Ovary (tissue), 9 donors: ENCODE data around the gene SEL1L3. TPM values are rescaled to one million over a fixed set of nuclear protein-coding genes. Genes with fewer than 3 reads are reported as not detected.

Source experiments
- DNase-seq, 5 donors: peaks; one replicate each; pipeline ENCODE4 v3.0.0-alpha.2; 2019 to 2020
- H3K27ac ChIP-seq, 2 donors: fragments of 200-600 bp; one replicate each; pipeline versions ENCODE4 v1.5.1 to v1.8.0; 2019 to 2022
- H3K27me3 ChIP-seq: fragments of 200-600 bp; one replicate; pipeline ENCODE4 v1.8.0; 2022
- H3K36me3 ChIP-seq: fragments of 200-600 bp; sonication (generic); one replicate; pipeline ENCODE4 v1.5.1; 2019
- H3K4me1 ChIP-seq: one replicate; pipeline ENCODE4 v1.8.1; 2013; ENCODE audit warnings: mild to moderate bottlenecking, moderate library complexity; ENCODE audit not compliant: insufficient read depth
- H3K4me3 ChIP-seq: fragments of 200-600 bp; sonication (generic); one replicate; pipeline ENCODE4 v1.5.1; 2017
- H3K9me3 ChIP-seq, 2 donors: fragments of 200-600 bp in 1 of 2; sonication (generic) in 1 of 2; one replicate each; pipeline versions ENCODE4 v1.5.1 to v1.8.1; 2013 to 2019; ENCODE audit warnings: mild to moderate bottlenecking in 1 of 2, moderate library complexity in 1 of 2
- CTCF ChIP-seq, 3 donors: fragments of 450-650 bp in 2 of 3; fragments of 200-600 bp in 1 of 3; IDR thresholded peaks; one replicate each; pipeline versions ENCODE4 v1.5.1 to v1.8.0; 2016 to 2022; ENCODE audit warnings: antibody characterized with exemption in 3 of 3, mild to moderate bottlenecking in 1 of 3
- EP300 ChIP-seq: sonication (generic); formaldehyde crosslinking; IDR thresholded peaks from one replicate; pipeline ENCODE4 v1.6.1; 2017; ENCODE audit warnings: antibody characterized with exemption
- POLR2A ChIP-seq: fragments of 450-650 bp; IDR thresholded peaks from one replicate; pipeline ENCODE4 v1.6.1; 2017; ENCODE audit warnings: antibody characterized with exemption, mild to moderate bottlenecking, moderate library complexity
- WGBS, 3 donors: extraction: QIAGEN DNeasy Blood & Tissue Kit in 1 of 3; methylation state at CpG; one replicate each; pipeline versions ENCODE4 v1.1.5 to v1.1.7; 2013 to 2017; 5-methylcytosine and 5-hydroxymethylcytosine counted together
- intact Hi-C, 4 donors: fragments of 100-400 bp; cut with DNase I; formaldehyde crosslinking; loops; one replicate each; pipeline versions ENCODE4 v1.11.0 to v1.15.1; 2022 to 2023
- polyA plus RNA-seq, 2 donors: library from polyadenylated mRNA; stranded (reverse); fragments of 200-250 nt in 1 of 2; fragments of 350-450 nt in 1 of 2; fragmentation: Illumina TruSeq in 1 of 2; extraction: RNeasy Lipid Tissue Mini Kit (QIAGEN cat#74804) in 1 of 2; gene quantifications; one replicate each; pipeline ENCODE4 v1.2.3, GENCODE V29; 2013 to 2014
- total RNA-seq, 7 donors: library from RNA; depleted of rRNA in 2 of 7; stranded (reverse); fragments of >200 nt in 2 of 7; fragmentation: NEBNext Ultra II Directional in 3 of 7; extraction: Animal tissue kit (Norgen Biotek cat#: 25700) in 3 of 7; gene quantifications; one replicate each; pipeline versions ENCODE4 v1.1.0 to v1.2.4, GENCODE V29; 2016 to 2023
- donor health status: DM: no; HTN: no; CAD: no; lungs with moderate emphysema.
- donor health status: DM: no; HTN: no; CAD: no.
- donor health status: Bipolar disorder and iron deficiency.
- donor health status: DM: yes; HTN: yes; CAD: no.
- donor health status: DM: no; HTN: no; CAD: no.
- donor health status: DM: yes; HTN: yes; CAD: no.

Gene SEL1L3
- total and polyA plus RNA-seq, 9 donors: 4.4 to 27.7 (median 8.3) TPM

GRCh38 chr4:25904748-25905082 lies 41.9 kb upstream of the SEL1L3 start:
- no peaks in the 10 kb centered on the region for H3K9me3 ChIP-seq
- TF ChIP-seq POLR2A (no peak), EP300 (no peak), CTCF (IDR thresholded peaks at IDR 0.05) (no peak)
- H3K4me1 ChIP-seq: no peaks in the 10 kb centered on the region
- H3K4me3 ChIP-seq: no peak overlapping the region
- H3K36me3 ChIP-seq: no peaks in the 10 kb centered on the region
- no peak for DNase-seq
- no peak overlapping the region for H3K27ac ChIP-seq
- intact Hi-C loops: no loop called here
- no peaks in the 10 kb centered on the region for H3K27me3 ChIP-seq
- WGBS, 3 donors: 79 to 83% (median 80%) methylated on average over 3 of the region's 3 CpGs

- Histone ChIP-seq H3K4me1 (no peaks in the 10 kb centered on the region), H3K27me3 (no peaks in the 10 kb centered on the region), H3K27ac (no peak overlapping the region), H3K36me3 (no peaks in the 10 kb centered on the region), H3K9me3 (no peaks in the 10 kb centered on the region), H3K4me3 (no peak overlapping the region)
- intact Hi-C loops: no loop called here
- 80 to 88% (median 82%) methylated on average over 8 of the region's 8 CpGs for WGBS, 3 donors
- DNase-seq: no peak
- no peak for TF ChIP-seq POLR2A
- TF ChIP-seq EP300: no peak
Observed at GRCh38 chr4:25903900-25904747, 41.3 kb upstream of the SEL1L3 start.

- Histone ChIP-seq H3K27ac (no peak overlapping the region), H3K36me3 (no peaks in the 10 kb centered on the region), H3K4me3 (no peak overlapping the region), H3K27me3 (no peaks in the 10 kb centered on the region), H3K4me1 (no peaks in the 10 kb centered on the region), H3K9me3 (no peaks in the 10 kb centered on the region)
- WGBS, 3 donors: 78 to 86% (median 79%) methylated on average over 10 of the region's 10 CpGs
- no peak for TF ChIP-seq EP300
- TF ChIP-seq CTCF (IDR thresholded peaks at IDR 0.05): no peak
- TF ChIP-seq POLR2A: no peak
- no peak for DNase-seq
- intact Hi-C loops: no loop called here
Observed at GRCh38 chr4:25901030-25901430, 38.2 kb upstream of the SEL1L3 start.

- WGBS, 3 donors: 79 to 86% (median 85%) methylated on average over 1 of the region's 1 CpG
- Histone ChIP-seq H3K27ac (no peak overlapping the region), H3K4me3 (no peak overlapping the region), H3K27me3 (no peaks in the 10 kb centered on the region), H3K4me1 (no peaks in the 10 kb centered on the region), H3K36me3 (no peaks in the 10 kb centered on the region), H3K9me3 (no peaks in the 10 kb centered on the region)
- DNase-seq: no peak
- TF ChIP-seq CTCF (IDR thresholded peaks at IDR 0.05): no peak
- TF ChIP-seq POLR2A: no peak
- no peak for TF ChIP-seq EP300
- intact Hi-C loops: no loop called here
Observed at GRCh38 chr4:25900310-25900709, 37.5 kb upstream of the SEL1L3 start.

- no peak for TF ChIP-seq EP300
- H3K9me3 ChIP-seq: no peaks in the 10 kb centered on the region
- no peaks in the 10 kb centered on the region for H3K27me3 ChIP-seq
- H3K36me3 ChIP-seq: no peaks in the 10 kb centered on the region
- 65 to 83% (median 72%) methylated on average over 5 of the region's 5 CpGs for WGBS, 3 donors
- intact Hi-C loops: no loop called here
- H3K4me3 ChIP-seq: no peak overlapping the region
- no peak for DNase-seq
- peaks cover 4% of the 10 kb centered on the region for H3K4me1 ChIP-seq
- H3K27ac ChIP-seq: no peak overlapping the region
Observed at GRCh38 chr4:25896776-25897539, 34.2 kb upstream of the SEL1L3 start.
